HS-27A (cell line): Measurements from ENCODE around the gene HEXD.

Experiments used
- DNase-seq: peaks from one replicate; pipeline ENCODE4 v3.0.0-alpha.2; 2012; ENCODE audit warnings: low read depth, missing footprints

Gene HEXD

GRCh38 chr17:82490512-82491195 lies 72.5 kb downstream of the HEXD start:
- DNase-seq: no peak

- DNase-seq: no peak
Observed at GRCh38 chr17:82491196-82491530, 73.0 kb downstream of the HEXD start.

GRCh38 chr17:82491533-82491932 lies 73.4 kb downstream of the HEXD start:
- no peak for DNase-seq
